Vagina (tissue), 2 donors: ENCODE results near the gene CRYGC.

Experiments used
- POLR2A ChIP-seq, 2 donors: fragments of 450-650 bp; IDR thresholded peaks; one replicate each; pipeline ENCODE4 v1.6.1; 2017; ENCODE audit warnings: antibody characterized with exemption in 2 of 2, mild to moderate bottlenecking in 2 of 2, moderate library complexity in 2 of 2
- TF ChIP-seq, protein P1 (sequence below), 3 experiments: fragments of 450-650 bp in 2 of 3; fragments of 200-600 bp in 1 of 3; sonication (generic) in 1 of 3; IDR thresholded peaks; one replicate each; pipeline ENCODE4 v1.5.1; 2017 to 2019; ENCODE audit warnings: antibody characterized with exemption in 3 of 3, mild to moderate bottlenecking in 2 of 3, moderate library complexity in 2 of 3

DNA sequence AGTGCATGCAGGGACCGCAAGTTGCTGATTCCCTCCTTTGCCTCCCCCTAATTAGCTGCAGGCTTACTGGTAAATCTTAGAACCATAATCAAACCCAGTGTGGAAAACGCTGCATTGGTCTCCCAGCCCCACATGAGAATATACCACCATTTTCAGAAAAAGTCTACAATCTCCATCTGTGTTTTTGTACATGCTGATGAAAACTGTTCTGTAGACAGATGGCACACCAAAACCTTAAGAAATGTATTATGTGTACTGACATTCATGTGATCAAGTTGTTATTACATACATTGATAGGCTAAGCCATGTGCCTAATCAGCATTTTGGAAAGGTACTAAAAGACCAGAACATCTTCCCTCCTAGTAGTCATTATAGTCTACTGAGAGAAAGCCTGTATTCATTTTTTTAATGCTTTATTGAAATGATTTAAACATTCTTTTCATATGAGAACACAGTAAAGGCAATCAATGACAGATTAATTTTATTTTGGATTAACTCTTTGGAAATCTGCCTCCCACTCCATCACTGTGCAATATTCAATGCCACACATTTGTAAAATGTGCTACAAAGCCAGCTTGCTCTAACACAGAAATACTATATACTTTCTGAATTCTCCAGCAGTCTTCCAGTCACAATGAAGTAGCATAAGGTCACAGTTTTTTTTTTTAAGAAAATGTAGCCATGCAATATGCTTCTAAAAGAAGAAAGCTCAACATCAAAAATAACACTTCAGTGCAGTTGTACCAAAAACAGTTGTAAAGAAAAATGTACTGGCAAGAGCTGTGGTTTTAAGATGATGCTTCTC lies 35.5 kb upstream of the CRYGC start:
- TF ChIP-seq, protein P1, sequence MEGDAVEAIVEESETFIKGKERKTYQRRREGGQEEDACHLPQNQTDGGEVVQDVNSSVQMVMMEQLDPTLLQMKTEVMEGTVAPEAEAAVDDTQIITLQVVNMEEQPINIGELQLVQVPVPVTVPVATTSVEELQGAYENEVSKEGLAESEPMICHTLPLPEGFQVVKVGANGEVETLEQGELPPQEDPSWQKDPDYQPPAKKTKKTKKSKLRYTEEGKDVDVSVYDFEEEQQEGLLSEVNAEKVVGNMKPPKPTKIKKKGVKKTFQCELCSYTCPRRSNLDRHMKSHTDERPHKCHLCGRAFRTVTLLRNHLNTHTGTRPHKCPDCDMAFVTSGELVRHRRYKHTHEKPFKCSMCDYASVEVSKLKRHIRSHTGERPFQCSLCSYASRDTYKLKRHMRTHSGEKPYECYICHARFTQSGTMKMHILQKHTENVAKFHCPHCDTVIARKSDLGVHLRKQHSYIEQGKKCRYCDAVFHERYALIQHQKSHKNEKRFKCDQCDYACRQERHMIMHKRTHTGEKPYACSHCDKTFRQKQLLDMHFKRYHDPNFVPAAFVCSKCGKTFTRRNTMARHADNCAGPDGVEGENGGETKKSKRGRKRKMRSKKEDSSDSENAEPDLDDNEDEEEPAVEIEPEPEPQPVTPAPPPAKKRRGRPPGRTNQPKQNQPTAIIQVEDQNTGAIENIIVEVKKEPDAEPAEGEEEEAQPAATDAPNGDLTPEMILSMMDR (IDR thresholded peaks at IDR 0.05) = no peak
- no peak for TF ChIP-seq POLR2A (IDR thresholded peaks at IDR 0.05)
